Natural killer cell (primary cell): ENCODE results near the gene ATP5F1D. TPM values are rescaled to one million over a fixed set of nuclear protein-coding genes. Genes with fewer than 3 reads are reported as not detected.
A peak's percentile ranks its signal among the peaks of the same experiment; 100 is the strongest.

ENCODE experiments used
- ATAC-seq, 3 donors: fragments of 150-1000 bp in 2 of 3; fragments of 200-7000 bp in 1 of 3; cut with Tn5 transposase; 1 replicate in 1 of 3; 2 replicates in 2 of 3; pipeline ENCODE4 v1.10.0; 2021; ENCODE audit warnings: mild to moderate bottlenecking in 2 of 3, moderate library complexity in 2 of 3
- DNase-seq, 2 donors: peaks; one replicate each; pipeline versions ENCODE4 v3.0.0 to v3.0.0-alpha.2; 2013 to 2021; ENCODE audit warnings: mixed read lengths in 1 of 2
- H3K27ac ChIP-seq: one replicate; pipeline ENCODE4 v1.5.1; 2013; ENCODE audit warnings: mild to moderate bottlenecking, low read length
- H3K27me3 ChIP-seq: one replicate; pipeline ENCODE4 v1.6.1; 2013; ENCODE audit warnings: low read length; ENCODE audit not compliant: control insufficient read depth, insufficient read depth
- H3K36me3 ChIP-seq: one replicate; pipeline ENCODE4 v1.6.1; 2013; ENCODE audit warnings: low read length; ENCODE audit not compliant: control insufficient read depth, insufficient read depth
- H3K4me1 ChIP-seq: one replicate; pipeline ENCODE4 v1.6.1; 2013; ENCODE audit warnings: low read length; ENCODE audit not compliant: control insufficient read depth, insufficient read depth
- H3K4me3 ChIP-seq: one replicate; pipeline ENCODE4 v1.5.1; 2013; ENCODE audit warnings: low read length
- H3K9me3 ChIP-seq: one replicate; pipeline ENCODE4 v1.6.1; 2013; ENCODE audit warnings: low read length; ENCODE audit not compliant: control insufficient read depth, insufficient read depth
- H3K27ac Mint-ChIP-seq, 2 donors: one replicate each; pipeline ENCODE4 v1.8.0; 2022; ENCODE audit warnings: mild to moderate bottlenecking in 2 of 2, mixed read lengths in 2 of 2, moderate library complexity in 1 of 2
- H3K27me3 Mint-ChIP-seq, 2 donors: one replicate each; pipeline ENCODE4 v1.8.0; 2022; ENCODE audit warnings: low read depth in 2 of 2, mixed read lengths in 2 of 2
- H3K36me3 Mint-ChIP-seq: one replicate; pipeline ENCODE4 v1.8.0; 2022; ENCODE audit warnings: mixed read lengths
- H3K4me1 Mint-ChIP-seq, 2 donors: one replicate each; pipeline ENCODE4 v1.8.0; 2022; ENCODE audit warnings: mixed read lengths in 2 of 2
- H3K4me3 Mint-ChIP-seq: one replicate; pipeline ENCODE4 v1.8.0; 2022; ENCODE audit warnings: mild to moderate bottlenecking, moderate library complexity, mixed read lengths
- H3K9me3 Mint-ChIP-seq, 2 donors: one replicate each; pipeline ENCODE4 v1.8.0; 2022; ENCODE audit warnings: mixed read lengths in 2 of 2
- WGBS: methylation state at CpG from one replicate; pipeline ENCODE4 v1.1.7; 2013; ENCODE audit warnings: missing lambda C conversion rate; ENCODE audit not compliant: insufficient coverage; 5-methylcytosine and 5-hydroxymethylcytosine counted together
- intact Hi-C: fragments of 100-400 bp; cut with micrococcal nuclease; formaldehyde crosslinking; loops from one replicate; pipeline ENCODE4 v1.14.2; 2022
- total RNA-seq, 4 donors: library from RNA; stranded (reverse); fragments of 120-200 nt in 1 of 4; gene quantifications; one replicate each; pipeline versions ENCODE4 v1.2.3 to v1.2.4, GENCODE V29; 2013 to 2022
- TF ChIP-seq, protein P1 (sequence below): fragments of 200-600 bp; IDR thresholded peaks from one replicate; pipeline ENCODE4 v1.8.0; 2022; ENCODE audit warnings: antibody characterized with exemption

ATP5F1D gene
- total RNA-seq, 3 donors from 2014 or later (not counting 1 experiment from before 2014, with no cell fraction given): 88.6 to 119 (median 104) TPM

DNA sequence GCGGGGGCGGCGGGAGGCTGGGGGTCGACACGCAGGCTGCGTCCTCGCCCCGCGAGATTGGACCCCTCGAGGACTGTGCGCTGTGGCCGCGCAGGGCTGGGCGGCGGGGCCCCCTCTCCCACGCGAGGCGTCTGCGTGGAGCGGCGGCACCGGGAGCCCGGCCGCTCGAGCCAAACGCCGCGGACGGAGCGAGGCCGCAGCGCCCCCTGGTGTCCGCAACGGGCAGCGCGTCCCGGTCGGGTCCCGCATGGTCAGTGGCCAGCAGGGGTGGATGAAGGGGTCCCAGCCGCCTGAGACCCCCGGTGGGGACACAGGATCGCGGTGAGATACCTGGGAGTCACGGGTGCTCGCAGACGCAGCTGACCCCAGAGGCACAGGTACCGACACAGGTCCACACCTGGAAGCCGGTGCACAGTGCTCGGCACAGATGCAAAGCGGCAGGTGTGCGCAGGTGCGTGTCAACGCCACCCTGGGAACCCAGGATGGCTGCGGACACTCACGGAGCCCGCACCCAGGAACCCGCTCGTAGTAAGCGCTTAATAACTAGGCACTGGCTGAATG lies 25.4 kb downstream of the ATP5F1D start:
- H3K27ac ChIP-seq: peak overlapping the region; percentile 70
- H3K4me1 ChIP-seq: peaks cover 83% of the 10 kb centered on the region
- TF ChIP-seq, protein P1, sequence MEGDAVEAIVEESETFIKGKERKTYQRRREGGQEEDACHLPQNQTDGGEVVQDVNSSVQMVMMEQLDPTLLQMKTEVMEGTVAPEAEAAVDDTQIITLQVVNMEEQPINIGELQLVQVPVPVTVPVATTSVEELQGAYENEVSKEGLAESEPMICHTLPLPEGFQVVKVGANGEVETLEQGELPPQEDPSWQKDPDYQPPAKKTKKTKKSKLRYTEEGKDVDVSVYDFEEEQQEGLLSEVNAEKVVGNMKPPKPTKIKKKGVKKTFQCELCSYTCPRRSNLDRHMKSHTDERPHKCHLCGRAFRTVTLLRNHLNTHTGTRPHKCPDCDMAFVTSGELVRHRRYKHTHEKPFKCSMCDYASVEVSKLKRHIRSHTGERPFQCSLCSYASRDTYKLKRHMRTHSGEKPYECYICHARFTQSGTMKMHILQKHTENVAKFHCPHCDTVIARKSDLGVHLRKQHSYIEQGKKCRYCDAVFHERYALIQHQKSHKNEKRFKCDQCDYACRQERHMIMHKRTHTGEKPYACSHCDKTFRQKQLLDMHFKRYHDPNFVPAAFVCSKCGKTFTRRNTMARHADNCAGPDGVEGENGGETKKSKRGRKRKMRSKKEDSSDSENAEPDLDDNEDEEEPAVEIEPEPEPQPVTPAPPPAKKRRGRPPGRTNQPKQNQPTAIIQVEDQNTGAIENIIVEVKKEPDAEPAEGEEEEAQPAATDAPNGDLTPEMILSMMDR: peak; percentile 99
- Mint-ChIP-seq H3K4me1 (peaks cover 53 to 67% of the 10 kb centered on the region in 2 donors), H3K4me3 (peak overlapping the region; percentile 73), H3K27me3 (no peaks in the 10 kb centered on the region), H3K27ac (peak overlapping the region; percentile 94 to 97), H3K9me3 (no peaks in the 10 kb centered on the region), H3K36me3 (no peaks in the 10 kb centered on the region)
- intact Hi-C loops: loop anchor here (1.0 kb wide), 2 partner anchors 18 to 23 kb away; no protein-coding TSS in a partner anchor
- H3K27me3 ChIP-seq: no peaks in the 10 kb centered on the region
- ATAC-seq: peak; percentile 16 to 49 (median 33)
- peaks cover 19% of the 10 kb centered on the region for H3K36me3 ChIP-seq
- peak; percentile 82 to 88 for DNase-seq
- H3K9me3 ChIP-seq: no peaks in the 10 kb centered on the region
- peak overlapping the region; percentile 12 for H3K4me3 ChIP-seq
- WGBS: under 1% methylated on average over 59 of the region's 59 CpGs

DNA sequence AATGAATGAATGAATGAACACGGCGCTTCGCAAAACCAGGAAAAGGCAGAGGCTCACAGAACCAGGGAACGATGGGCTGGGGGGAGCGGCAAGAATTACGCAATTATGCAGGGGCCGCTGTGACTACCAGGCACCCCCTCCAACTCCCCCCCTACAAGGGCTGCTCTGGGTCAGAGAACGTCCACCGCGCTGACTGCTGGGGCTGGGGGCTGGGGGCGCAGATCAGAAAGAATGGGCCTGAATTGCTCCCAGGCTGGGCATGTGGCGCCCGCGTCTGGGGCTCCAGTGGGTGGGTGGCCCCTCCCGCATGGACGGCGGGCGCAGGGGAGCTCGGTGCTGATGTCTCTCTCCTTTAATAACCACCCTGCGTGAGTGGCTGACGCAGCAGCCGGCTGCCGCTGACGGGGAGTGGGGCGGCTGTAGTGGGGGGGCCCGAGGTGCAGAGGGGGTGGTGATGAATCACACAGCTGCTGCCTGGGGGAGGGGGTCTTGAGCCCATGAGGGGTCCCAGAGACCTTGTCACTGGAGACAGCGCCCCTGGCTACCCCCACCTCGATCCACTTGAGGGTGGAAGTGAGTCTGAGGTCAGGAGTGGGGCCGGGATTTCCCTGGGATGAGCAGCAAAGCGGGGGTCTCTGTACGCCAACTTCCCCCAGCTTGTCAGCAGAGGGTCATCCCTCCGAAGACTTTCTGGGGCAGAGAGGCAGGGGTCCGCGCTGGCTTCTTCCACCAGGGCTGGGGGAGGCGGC lies 26.1 kb downstream of the ATP5F1D start:
- ATAC-seq: no peak
- intact Hi-C loops: no loop called here
- DNase-seq: peak; percentile 49 to 54
- peaks cover 25% of the 10 kb centered on the region for H3K36me3 ChIP-seq
- no peaks in the 10 kb centered on the region for H3K27me3 Mint-ChIP-seq
- H3K4me1 Mint-ChIP-seq: peaks cover 52 to 69% of the 10 kb centered on the region in 2 donors
- no peak overlapping the region for H3K27ac ChIP-seq
- H3K27me3 ChIP-seq: no peaks in the 10 kb centered on the region
- WGBS: 32% methylated on average over 32 of the region's 35 CpGs
- peak overlapping the region; percentile 73 for H3K4me3 Mint-ChIP-seq
- H3K36me3 Mint-ChIP-seq: peaks cover 3% of the 10 kb centered on the region
- H3K9me3 Mint-ChIP-seq: no peaks in the 10 kb centered on the region
- H3K4me1 ChIP-seq: peaks cover 83% of the 10 kb centered on the region
- no peaks in the 10 kb centered on the region for H3K9me3 ChIP-seq
- TF ChIP-seq, protein P1: no peak
- peak overlapping the region; percentile 94 to 97 for H3K27ac Mint-ChIP-seq
- H3K4me3 ChIP-seq: no peak overlapping the region

- no peak for DNase-seq
- peaks cover 7% of the 10 kb centered on the region for H3K36me3 Mint-ChIP-seq
- TF ChIP-seq, protein P1: no peak
- Histone ChIP-seq H3K4me1 (peaks cover 83% of the 10 kb centered on the region), H3K36me3 (peaks cover 33% of the 10 kb centered on the region), H3K4me3 (peak overlapping the region; percentile 4), H3K27ac (peak overlapping the region; percentile 67), H3K9me3 (no peaks in the 10 kb centered on the region), H3K27me3 (no peaks in the 10 kb centered on the region)
- no peaks in the 10 kb centered on the region for H3K9me3 Mint-ChIP-seq
- ATAC-seq: no peak
- peak overlapping the region; percentile 88 for H3K4me3 Mint-ChIP-seq
- peak overlapping the region; percentile 94 to 97 for H3K27ac Mint-ChIP-seq
- peaks cover 53 to 67% of the 10 kb centered on the region in 2 donors for H3K4me1 Mint-ChIP-seq
- no peaks in the 10 kb centered on the region for H3K27me3 Mint-ChIP-seq
- intact Hi-C loops: no loop called here
- WGBS: 64% methylated on average over 40 of the region's 40 CpGs
These were observed 26.9 kb downstream of the ATP5F1D start for GRCh38 chr19:1268226-1269064.
